ENCODE results near the gene MPC1L.

GRCh38 chrX:40647307-40648197 lies 24.3 kb downstream of the MPC1L start, which contains the start of gene CXorf38:
- no peak for TF ChIP-seq CTCF (IDR thresholded peaks at IDR 0.05 in 2 of 3, conservative IDR thresholded peaks at IDR 0.05 in 1 of 3; ENCODE audit: borderline replicate concordance in 1 of 3, insufficient read depth in 1 of 3, low read depth in 2 of 3, low read length in 2 of 3)
- peak; percentile 37 for TF ChIP-seq POLR2A (IDR thresholded peaks at IDR 0.05; ENCODE audit: borderline replicate concordance, extremely low read depth, insufficient read depth, insufficient read length)
- no peak for TF ChIP-seq SRF (IDR thresholded peaks at IDR 0.05; ENCODE audit: low read depth)
- no peak for TF ChIP-seq RAD21 (IDR thresholded peaks at IDR 0.05; ENCODE audit: low read depth)
- TF ChIP-seq TCF7L2 (IDR thresholded peaks at IDR 0.05; ENCODE audit: borderline replicate concordance, extremely low read depth, insufficient read depth, insufficient read length) = no peak
- TF ChIP-seq EZH2phosphoT487 (IDR thresholded peaks at IDR 0.05; ENCODE audit: borderline replicate concordance) = no peak
- TF ChIP-seq SP1 (IDR thresholded peaks at IDR 0.05; ENCODE audit: low read depth) = peak; percentile 39; the same call in 1 of the 2 replicates
- no peak for TF ChIP-seq JUND (IDR thresholded peaks at IDR 0.05)
- TF ChIP-seq REST (IDR thresholded peaks at IDR 0.05; ENCODE audit: low read depth) = no peak
- TF ChIP-seq SIN3A (IDR thresholded peaks at IDR 0.05; ENCODE audit: low read depth) = 0 out of 2 replicates have a peak, but pooled peaks have one; percentile 32
- TF ChIP-seq POLR2AphosphoS5 (IDR thresholded peaks at IDR 0.05; ENCODE audit: low read depth, low read length) = peak; percentile 74
- no peak for TF ChIP-seq CEBPB (IDR thresholded peaks at IDR 0.05; ENCODE audit: low read depth)
